Loucy (cell line): ENCODE measurements around the gene PRF1.

Experiments
- H2AFZ ChIP-seq: fragments of 200-600 bp; sonication (generic); 2 replicates; pipeline ENCODE4 v1.6.0; 2016; ENCODE audit warnings: antibody characterized with exemption, mild to moderate bottlenecking, low read length, moderate library complexity
- H3F3A ChIP-seq: fragments of 200-600 bp; 2 replicates; pipeline ENCODE4 v1.6.0; 2016; ENCODE audit warnings: antibody characterized with exemption, low read depth, mild to moderate bottlenecking
- H3K27me3 ChIP-seq: fragments of 200-600 bp; sonication (generic); 2 replicates; pipeline ENCODE4 v1.6.1; 2014; ENCODE audit warnings: low read length, mild to moderate bottlenecking; ENCODE audit not compliant: insufficient read depth, poor library complexity, severe bottlenecking
- H3K36me3 ChIP-seq: fragments of 200-600 bp; sonication (generic); 2 replicates; pipeline ENCODE4 v1.6.1; 2016; ENCODE audit warnings: low read length; ENCODE audit not compliant: insufficient read depth
- H3K4me1 ChIP-seq: fragments of 200-600 bp; sonication (generic); 2 replicates; pipeline ENCODE4 v1.5.1; 2014; ENCODE audit warnings: low read length, mild to moderate bottlenecking; ENCODE audit not compliant: insufficient read depth, poor library complexity, severe bottlenecking
- H3K4me2 ChIP-seq: fragments of 200-600 bp; sonication (generic); 2 replicates; pipeline ENCODE4 v1.6.0; 2014; ENCODE audit warnings: antibody characterized with exemption, low read length, low read depth, mild to moderate bottlenecking; ENCODE audit not compliant: poor library complexity, severe bottlenecking
- H3K4me3 ChIP-seq: fragments of 200-600 bp; sonication (generic); 2 replicates; pipeline ENCODE4 v1.5.1; 2014; ENCODE audit warnings: low read length, mild to moderate bottlenecking, mixed read lengths; ENCODE audit not compliant: poor library complexity, severe bottlenecking
- H3K79me2 ChIP-seq: fragments of 200-600 bp; sonication (generic); 2 replicates; pipeline ENCODE4 v1.6.1; 2014; ENCODE audit warnings: low read length; ENCODE audit not compliant: insufficient read depth
- H3K9ac ChIP-seq: fragments of 200-600 bp; sonication (generic); 2 replicates; pipeline ENCODE4 v1.6.0; 2014; ENCODE audit warnings: mild to moderate bottlenecking, low read depth, low read length, moderate library complexity; ENCODE audit not compliant: poor library complexity, severe bottlenecking
- H3K9me2 ChIP-seq: fragments of 200-600 bp; sonication (generic); replicated peaks from 2 replicates; pipeline ENCODE4 v1.6.1; 2016; ENCODE audit warnings: low read depth, low read length, mixed read lengths
- H3K9me3 ChIP-seq: fragments of 200-600 bp; sonication (generic); 2 replicates; pipeline ENCODE4 v1.6.1; 2014; ENCODE audit warnings: mild to moderate bottlenecking, antibody characterized with exemption, low read length, low read depth; ENCODE audit not compliant: insufficient read depth
- H4K20me1 ChIP-seq: fragments of 200-600 bp; sonication (generic); 2 replicates; pipeline ENCODE4 v1.6.0; 2014; ENCODE audit warnings: antibody characterized with exemption, low read length, mild to moderate bottlenecking; ENCODE audit not compliant: insufficient read depth, poor library complexity, severe bottlenecking
- CTCF ChIP-seq: fragments of 200-600 bp; sonication (generic); conservative IDR thresholded peaks from 2 replicates; pipeline ENCODE4 v1.5.1; 2014; ENCODE audit warnings: mild to moderate bottlenecking, antibody characterized with exemption, low read length
- EZH2phosphoT487 ChIP-seq: fragments of 200-600 bp; IDR thresholded peaks from 2 replicates; pipeline ENCODE4 v1.6.1; 2018; ENCODE audit warnings: antibody characterized with exemption, mild to moderate bottlenecking, moderate library complexity, borderline replicate concordance

PRF1 gene

GRCh38 chr10:70622981-70623844 is 20.7 kb upstream of the PRF1 start:
- H3K9me2 ChIP-seq = no peaks in the 10 kb centered on the region
- H3K4me2 ChIP-seq = peak overlapping the region; percentile 11
- peaks cover 4% of the 10 kb centered on the region for H3K4me1 ChIP-seq
- no peaks in the 10 kb centered on the region for H3K27me3 ChIP-seq
- H3F3A ChIP-seq = no peaks in the 10 kb centered on the region
- H3K9ac ChIP-seq = no peak overlapping the region
- TF ChIP-seq EZH2phosphoT487 (no peak), CTCF (no peak)
- no peaks in the 10 kb centered on the region for H3K36me3 ChIP-seq
- peaks cover 9% of the 10 kb centered on the region; the same call in 1 of the 2 replicates for H3K9me3 ChIP-seq
- H3K4me3 ChIP-seq = no peak overlapping the region
- no peaks in the 10 kb centered on the region for H4K20me1 ChIP-seq
- no peaks in the 10 kb centered on the region for H3K79me2 ChIP-seq
- no peak overlapping the region for H2AFZ ChIP-seq

- Histone ChIP-seq H3K4me1 (peaks cover 4% of the 10 kb centered on the region), H4K20me1 (no peaks in the 10 kb centered on the region), H2AFZ (no peak overlapping the region), H3F3A (no peaks in the 10 kb centered on the region), H3K4me2 (no peak overlapping the region), H3K9me2 (no peaks in the 10 kb centered on the region), H3K27me3 (no peaks in the 10 kb centered on the region), H3K9ac (no peak overlapping the region), H3K36me3 (no peaks in the 10 kb centered on the region), H3K9me3 (peaks cover 9% of the 10 kb centered on the region; the same call in 1 of the 2 replicates), H3K79me2 (no peaks in the 10 kb centered on the region), H3K4me3 (no peak overlapping the region)
- TF ChIP-seq EZH2phosphoT487 (no peak), CTCF (no peak)
Measured at GRCh38 chr10:70622541-70622940, 20.0 kb upstream of the PRF1 start.

GRCh38 chr10:70621503-70622078 is 19.1 kb upstream of the PRF1 start:
- Histone ChIP-seq H3K4me3 (no peak overlapping the region), H3F3A (no peaks in the 10 kb centered on the region), H3K9me2 (no peaks in the 10 kb centered on the region), H3K4me2 (no peak overlapping the region), H3K4me1 (peaks cover 6% of the 10 kb centered on the region), H3K9ac (no peak overlapping the region), H3K27me3 (no peaks in the 10 kb centered on the region), H3K36me3 (no peaks in the 10 kb centered on the region), H2AFZ (no peak overlapping the region), H3K9me3 (peaks cover 3% of the 10 kb centered on the region; the same call in 1 of the 2 replicates), H3K79me2 (no peaks in the 10 kb centered on the region), H4K20me1 (no peaks in the 10 kb centered on the region)
- no peak for TF ChIP-seq EZH2phosphoT487
- TF ChIP-seq CTCF = no peak
